Lower lobe of right lung (tissue), 2 donors: Measurements from ENCODE around the gene PCBP4. TPM values are rescaled to one million over a fixed set of nuclear protein-coding genes. Genes with fewer than 3 reads are reported as not detected.

Source experiments
- ATAC-seq, 2 donors: fragments of 200-7000 bp; cut with Tn5 transposase; one replicate each; pipeline ENCODE4 v1.9.1; 2020 to 2022; ENCODE audit warnings: mild to moderate bottlenecking in 2 of 2, moderate library complexity in 2 of 2
- DNase-seq: peaks from one replicate; pipeline ENCODE4 v3.0.0-alpha.2; 2020
- H3K27ac ChIP-seq: fragments of 200-600 bp; one replicate; pipeline ENCODE4 v1.8.0; 2022
- H3K27me3 ChIP-seq: fragments of 200-600 bp; one replicate; pipeline ENCODE4 v1.8.0; 2022; ENCODE audit warnings: low read depth
- H3K36me3 ChIP-seq: fragments of 200-600 bp; one replicate; pipeline ENCODE4 v1.8.0; 2022; ENCODE audit warnings: mild to moderate bottlenecking
- H3K4me1 ChIP-seq: fragments of 200-600 bp; one replicate; pipeline ENCODE4 v1.8.0; 2022
- H3K4me3 ChIP-seq: fragments of 200-600 bp; one replicate; pipeline ENCODE4 v1.8.0; 2022; ENCODE audit warnings: mild to moderate bottlenecking
- H3K9me3 ChIP-seq: fragments of 200-600 bp; one replicate; pipeline ENCODE4 v1.8.0; 2022
- intact Hi-C: fragments of 100-400 bp; cut with DNase I; formaldehyde crosslinking; loops from one replicate; pipeline ENCODE4 v1.11.0; 2022
- total RNA-seq: library from RNA; stranded (reverse); fragmentation: NEBNext Ultra II Directional; extraction: Animal tissue kit (Norgen Biotek cat#: 25700); gene quantifications from one replicate; pipeline ENCODE4 v1.2.1, GENCODE V29; 2021
- TF ChIP-seq, protein P1 (sequence below): fragments of 200-600 bp; IDR thresholded peaks from one replicate; pipeline ENCODE4 v1.8.0; 2022; ENCODE audit warnings: antibody characterized with exemption, mild to moderate bottlenecking
- donor health status: DM: no; HTN: yes; CAD: no; lungs with severe emphysema.

PCBP4 gene
- total RNA-seq, 1 donor from 2014 or later: 24.6 TPM

DNA sequence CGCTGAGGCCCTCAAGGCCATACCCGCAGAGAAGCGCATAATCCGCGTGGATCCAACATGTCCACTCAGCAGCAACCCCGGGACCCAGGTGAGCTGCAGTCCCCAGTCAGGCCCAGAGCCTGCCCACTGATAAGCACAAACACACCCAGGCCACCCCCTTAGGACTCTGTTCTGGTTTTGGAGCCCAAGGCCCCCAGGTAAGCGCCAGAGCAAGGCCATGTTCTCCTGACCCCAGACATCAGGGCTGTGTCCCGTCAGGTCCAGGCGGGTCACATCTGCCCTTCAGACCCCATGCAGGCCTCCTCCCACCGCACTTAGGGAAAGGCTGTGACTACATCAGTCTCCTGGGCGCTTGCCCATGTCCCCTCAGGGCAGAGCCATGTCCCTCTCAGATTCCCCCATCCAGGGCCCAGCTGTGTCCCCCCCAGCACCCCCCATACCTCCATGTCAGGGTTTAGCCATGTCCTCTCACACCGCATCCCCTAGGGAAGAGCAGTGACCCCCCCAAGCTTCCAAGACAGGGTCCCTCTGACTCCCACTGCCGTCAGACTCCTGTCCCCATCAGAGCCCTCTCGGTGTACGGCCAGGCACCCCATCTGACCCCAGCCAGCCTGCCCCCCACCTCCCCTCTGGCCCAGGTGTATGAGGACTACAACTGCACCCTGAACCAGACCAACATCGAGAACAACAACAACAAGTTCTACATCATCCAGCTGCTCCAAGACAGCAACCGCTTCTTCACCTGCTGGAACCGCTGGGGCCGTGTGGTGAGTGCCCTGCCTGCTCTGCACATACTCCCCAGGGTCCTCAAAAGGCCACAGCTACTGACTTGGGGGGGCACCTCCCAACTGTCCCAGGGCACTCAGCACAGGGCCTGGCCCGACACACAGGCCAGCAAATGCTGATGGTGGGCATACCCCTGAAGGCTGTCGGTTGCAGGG lies 23.5 kb downstream of the PCBP4 start:
- peak overlapping the region; percentile 98 for H3K27ac ChIP-seq
- peaks cover 29% of the 10 kb centered on the region for H3K4me1 ChIP-seq
- H3K36me3 ChIP-seq: peaks cover 20% of the 10 kb centered on the region
- H3K4me3 ChIP-seq: peak overlapping the region; percentile 91
- DNase-seq (no peak), ATAC-seq (no peak)
- intact Hi-C loops: no loop called here
- TF ChIP-seq, protein P1, sequence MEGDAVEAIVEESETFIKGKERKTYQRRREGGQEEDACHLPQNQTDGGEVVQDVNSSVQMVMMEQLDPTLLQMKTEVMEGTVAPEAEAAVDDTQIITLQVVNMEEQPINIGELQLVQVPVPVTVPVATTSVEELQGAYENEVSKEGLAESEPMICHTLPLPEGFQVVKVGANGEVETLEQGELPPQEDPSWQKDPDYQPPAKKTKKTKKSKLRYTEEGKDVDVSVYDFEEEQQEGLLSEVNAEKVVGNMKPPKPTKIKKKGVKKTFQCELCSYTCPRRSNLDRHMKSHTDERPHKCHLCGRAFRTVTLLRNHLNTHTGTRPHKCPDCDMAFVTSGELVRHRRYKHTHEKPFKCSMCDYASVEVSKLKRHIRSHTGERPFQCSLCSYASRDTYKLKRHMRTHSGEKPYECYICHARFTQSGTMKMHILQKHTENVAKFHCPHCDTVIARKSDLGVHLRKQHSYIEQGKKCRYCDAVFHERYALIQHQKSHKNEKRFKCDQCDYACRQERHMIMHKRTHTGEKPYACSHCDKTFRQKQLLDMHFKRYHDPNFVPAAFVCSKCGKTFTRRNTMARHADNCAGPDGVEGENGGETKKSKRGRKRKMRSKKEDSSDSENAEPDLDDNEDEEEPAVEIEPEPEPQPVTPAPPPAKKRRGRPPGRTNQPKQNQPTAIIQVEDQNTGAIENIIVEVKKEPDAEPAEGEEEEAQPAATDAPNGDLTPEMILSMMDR: no peak
- H3K27me3 ChIP-seq: no peaks in the 10 kb centered on the region
- no peaks in the 10 kb centered on the region for H3K9me3 ChIP-seq

DNA sequence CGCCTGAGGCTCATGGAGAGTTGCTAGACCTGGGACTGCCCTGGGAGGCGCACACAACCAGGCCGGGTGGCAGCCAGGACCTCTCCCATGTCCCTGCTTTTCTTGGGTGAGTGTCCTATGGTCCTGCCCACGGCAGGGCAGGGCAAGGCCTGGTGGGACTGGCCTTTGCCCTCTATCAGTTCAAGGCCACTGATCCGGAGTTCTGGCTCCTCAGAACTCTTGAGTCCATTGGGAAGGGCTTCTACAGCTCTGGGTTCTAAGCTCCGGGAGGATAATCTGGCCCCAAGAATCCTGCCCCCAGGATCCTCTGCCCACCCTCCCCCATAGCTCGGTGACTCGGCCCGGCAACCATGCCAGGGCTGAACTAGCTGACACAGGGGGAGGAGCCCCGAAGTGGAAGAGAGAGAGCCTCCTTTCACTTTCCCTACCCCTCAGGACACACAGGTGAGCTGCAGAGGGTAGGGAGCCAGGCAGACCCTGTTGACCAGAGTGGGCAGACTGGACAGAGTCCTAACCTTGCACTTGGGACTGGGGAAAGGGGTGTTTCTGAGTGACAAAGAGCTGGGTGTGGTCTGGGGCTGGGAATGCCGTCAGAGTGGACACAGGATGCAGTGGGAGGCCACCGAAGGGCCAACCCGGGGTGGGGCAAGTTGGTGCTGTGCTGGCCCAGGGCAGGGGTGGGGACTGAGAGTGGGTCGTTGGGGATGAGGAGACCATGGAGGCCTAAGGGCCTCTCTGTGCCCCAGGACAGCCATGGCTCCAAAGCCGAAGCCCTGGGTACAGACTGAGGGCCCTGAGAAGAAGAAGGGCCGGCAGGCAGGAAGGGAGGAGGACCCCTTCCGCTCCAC lies 24.4 kb downstream of the PCBP4 start:
- DNase-seq (peak; percentile 73), ATAC-seq (peak; percentile 73 to 79)
- H3K36me3 ChIP-seq: peaks cover 22% of the 10 kb centered on the region
- peaks cover 29% of the 10 kb centered on the region for H3K4me1 ChIP-seq
- intact Hi-C loops: no loop called here
- peak overlapping the region; percentile 98 for H3K27ac ChIP-seq
- no peaks in the 10 kb centered on the region for H3K9me3 ChIP-seq
- H3K27me3 ChIP-seq: no peaks in the 10 kb centered on the region
- H3K4me3 ChIP-seq: peak overlapping the region; percentile 91
- TF ChIP-seq, protein P1: no peak

GRCh38 chr3:51941798-51942602 lies 25.3 kb downstream of the PCBP4 start, which contains the start of the genes PARP3 and RRP9:
Gene PARP3, plus strand, starts transcription at chr3:51942363. Its CDS starts 993 bp downstream, at chr3:51943356.
Gene RRP9, minus strand, starts transcription at chr3:51941904. Its CDS starts 37 bp downstream, at chr3:51941867.
- peaks cover 29% of the 10 kb centered on the region for H3K4me1 ChIP-seq
- H3K4me3 ChIP-seq: peak within 1 kb of the TSS; percentile 91
- TF ChIP-seq, protein P1: peak; percentile 100
- intact Hi-C loops: no loop called here
- peaks cover 30% of the 10 kb centered on the region for H3K36me3 ChIP-seq
- peak within 1 kb of the TSS; percentile 98 for H3K27ac ChIP-seq
- ATAC-seq: peak; percentile 95 to 96
- peak; percentile 100 for DNase-seq
- H3K27me3 ChIP-seq: no peaks in the 10 kb centered on the region
- no peaks in the 10 kb centered on the region for H3K9me3 ChIP-seq

DNA sequence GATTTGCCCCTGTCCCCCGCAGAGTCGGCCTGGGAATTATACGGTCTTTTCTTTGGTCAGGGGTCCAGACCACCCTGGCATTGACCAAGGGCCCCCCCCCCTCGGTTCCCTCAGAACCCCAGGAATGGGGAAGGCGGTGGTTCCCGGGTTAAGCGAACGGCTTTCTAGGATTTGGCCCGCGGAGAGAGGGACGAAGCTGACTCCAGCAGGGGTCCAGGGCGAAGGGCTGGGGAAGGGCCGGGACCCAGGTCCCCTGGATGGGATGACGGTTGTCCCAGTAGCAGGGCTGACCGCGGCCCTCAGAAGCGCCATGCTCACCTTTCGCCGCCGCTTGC lies 25.8 kb downstream of the PCBP4 start:
- no peak for ATAC-seq
- H3K9me3 ChIP-seq: no peaks in the 10 kb centered on the region
- H3K27ac ChIP-seq: peak overlapping the region; percentile 80
- intact Hi-C loops: no loop called here
- no peak for DNase-seq
- peaks cover 29% of the 10 kb centered on the region for H3K4me1 ChIP-seq
- H3K4me3 ChIP-seq: peak overlapping the region; percentile 91
- TF ChIP-seq, protein P1: no peak
- no peaks in the 10 kb centered on the region for H3K27me3 ChIP-seq
- peaks cover 35% of the 10 kb centered on the region for H3K36me3 ChIP-seq
